ENCODE measurements around the gene NPAS3.

The NPAS3 gene

GRCh38 chr14:33454022-33454595 is 515.4 kb downstream of the NPAS3 start:
- no peak for DNase-seq (ENCODE audit: extremely low read depth, low read depth)
- no peak for TF ChIP-seq CTCF (IDR thresholded peaks at IDR 0.05; ENCODE audit: low read depth, low read length, missing control alignments)
- H3K4me3 ChIP-seq (replicated peaks; ENCODE audit: low read depth, low read length), result no peak overlapping the region

DNA sequence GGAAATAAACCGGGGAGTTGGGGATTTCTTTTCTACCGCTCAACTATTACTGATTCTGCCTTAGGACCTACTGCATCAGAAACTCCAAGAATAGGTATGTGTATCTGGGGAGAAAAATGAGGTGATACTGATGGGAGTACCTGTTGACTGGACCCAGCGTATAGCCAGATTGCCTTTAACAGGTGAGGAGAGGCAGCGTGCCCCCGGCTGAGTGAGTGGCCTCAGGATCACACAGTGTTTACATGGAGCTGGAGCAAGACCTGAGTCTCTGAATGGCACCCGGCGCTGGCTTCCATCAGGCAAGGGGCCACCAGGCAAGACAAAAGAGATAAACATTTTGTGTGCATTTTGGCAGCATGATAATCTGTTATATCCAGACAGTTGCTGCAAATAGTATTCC is 516.0 kb downstream of the NPAS3 start:
- TF ChIP-seq CTCF (IDR thresholded peaks at IDR 0.05; ENCODE audit: low read depth, low read length, missing control alignments), result no peak
- no peak for DNase-seq (ENCODE audit: extremely low read depth, low read depth)
- H3K4me3 ChIP-seq (replicated peaks; ENCODE audit: low read depth, low read length), result no peak overlapping the region

- DNase-seq (ENCODE audit: extremely low read depth, low read depth), result peak; percentile 42
- H3K4me3 ChIP-seq (replicated peaks; ENCODE audit: low read depth, low read length), result no peak overlapping the region
- TF ChIP-seq CTCF (IDR thresholded peaks at IDR 0.05; ENCODE audit: low read depth, low read length, missing control alignments), result no peak
These were observed 517.1 kb downstream of the NPAS3 start for GRCh38 chr14:33455654-33456345.

DNA sequence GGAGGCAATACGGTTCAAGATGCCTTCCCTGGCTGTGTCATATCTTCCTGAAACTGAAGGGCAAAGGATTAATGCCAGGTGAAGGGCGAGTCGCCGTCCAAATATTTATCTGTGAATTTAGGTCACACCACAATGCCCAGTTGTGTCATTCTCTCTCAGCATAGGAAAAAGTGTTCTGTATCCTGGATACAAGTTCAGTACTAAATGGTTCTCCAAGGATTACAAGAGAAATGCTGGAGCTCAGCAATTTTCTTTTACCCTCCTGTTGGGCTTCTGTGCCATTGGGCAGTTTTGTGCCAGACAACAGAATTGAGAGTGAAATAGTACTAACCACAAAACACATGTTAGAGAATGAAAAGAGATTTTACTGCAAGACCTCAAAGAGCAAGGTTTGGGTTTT is 518.3 kb downstream of the NPAS3 start:
- peak; percentile 11 for DNase-seq (ENCODE audit: extremely low read depth, low read depth)
- no peak overlapping the region for H3K4me3 ChIP-seq (replicated peaks; ENCODE audit: low read depth, low read length)
- no peak for TF ChIP-seq CTCF (IDR thresholded peaks at IDR 0.05; ENCODE audit: low read depth, low read length, missing control alignments)

- DNase-seq (ENCODE audit: extremely low read depth, low read depth), result no peak
- H3K4me3 ChIP-seq (replicated peaks; ENCODE audit: low read depth, low read length), result no peak overlapping the region
- no peak for TF ChIP-seq CTCF (IDR thresholded peaks at IDR 0.05; ENCODE audit: low read depth, low read length, missing control alignments)
These were observed 518.9 kb downstream of the NPAS3 start for GRCh38 chr14:33457617-33458016.

GRCh38 chr14:33460164-33460563 is 521.5 kb downstream of the NPAS3 start:
- DNase-seq (ENCODE audit: extremely low read depth, low read depth), result no peak
- TF ChIP-seq CTCF (IDR thresholded peaks at IDR 0.05; ENCODE audit: low read depth, low read length, missing control alignments), result no peak
- H3K4me3 ChIP-seq (replicated peaks; ENCODE audit: low read depth, low read length), result no peak overlapping the region
